HG03354 (cell line): Measurements from ENCODE around the gene NSD2.
"Not testable (repeated sequence)": the region's sequence is repeated elsewhere in the genome, so short reads cannot be mapped to it uniquely, and the experiment has no call there.

Source experiments
- ATAC-seq: cut with Tn5 transposase; IDR thresholded peaks from one replicate; pipeline ENCODE4 v1.9.1; 2021; ENCODE audit warnings: mild to moderate bottlenecking; ENCODE audit not compliant: unreplicated experiment, poor library complexity, severe bottlenecking

The NSD2 gene

DNA sequence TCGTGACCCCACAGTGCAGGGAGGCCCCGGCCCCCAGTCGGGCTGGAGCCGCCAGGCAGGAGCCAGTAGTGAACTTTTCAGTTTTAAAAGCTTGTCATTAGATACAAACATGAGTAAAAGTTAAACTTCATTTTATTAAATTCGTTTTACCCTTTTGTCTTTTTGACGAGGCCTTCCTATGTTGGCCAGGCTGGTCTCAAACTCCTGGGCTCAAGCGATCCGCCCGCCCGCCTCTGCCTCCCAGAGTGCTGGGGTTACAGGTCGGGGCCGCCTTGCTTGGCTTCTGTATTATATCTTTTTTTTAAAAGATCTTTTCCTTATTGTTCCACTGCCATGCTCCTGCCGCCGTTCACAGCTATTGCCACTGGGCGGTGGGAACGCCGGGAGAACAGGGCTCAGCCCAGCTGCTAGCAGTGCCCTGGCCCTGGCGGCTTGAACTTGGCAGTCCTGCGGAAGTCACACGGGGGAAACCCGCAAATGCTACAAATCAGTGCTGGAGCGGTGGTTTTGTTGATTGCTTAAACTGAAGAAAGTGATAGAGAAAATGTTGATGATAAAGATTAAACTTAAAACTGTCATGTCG is 138.5 kb downstream of the NSD2 start:
- ATAC-seq = peak; percentile 3

DNA sequence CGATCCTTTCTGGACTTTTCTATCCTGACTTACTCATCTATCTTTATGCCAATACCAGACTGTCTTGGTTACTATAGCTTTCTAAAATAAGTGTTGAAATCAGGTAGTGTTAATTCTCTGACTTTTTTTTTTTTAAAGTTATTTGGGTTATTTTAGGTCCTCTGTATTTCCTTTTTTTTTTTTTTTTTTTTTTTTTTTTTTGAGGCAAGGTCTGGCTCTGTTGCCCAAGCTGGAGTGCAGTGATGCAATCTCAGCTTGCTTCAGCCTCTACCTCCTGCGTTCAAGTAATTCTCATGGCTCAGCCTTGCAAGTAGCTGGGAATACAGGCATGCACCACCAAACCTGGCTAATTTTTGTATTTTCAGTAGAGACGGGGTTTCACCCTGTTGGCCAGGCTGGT is 140.4 kb downstream of the NSD2 start:
- ATAC-seq = no peak

DNA sequence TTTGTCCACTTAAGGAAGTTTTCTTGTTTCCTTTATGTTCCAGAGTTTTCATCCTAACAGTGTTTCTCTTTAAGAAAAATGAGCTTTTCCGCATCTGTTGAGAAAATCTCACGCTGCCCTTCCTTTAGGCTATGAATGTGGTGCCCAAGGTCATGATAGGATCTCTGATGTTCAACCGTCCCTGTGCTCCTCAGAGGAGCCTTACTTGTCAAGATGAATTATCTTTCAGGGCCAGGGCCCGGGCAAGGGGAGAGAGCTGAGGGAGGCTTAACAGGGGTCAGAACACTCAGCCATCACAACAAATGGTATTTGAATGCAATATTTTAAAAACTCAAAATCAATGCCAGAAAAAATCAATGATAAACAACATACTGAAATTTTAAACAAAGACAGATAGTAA is 143.8 kb downstream of the NSD2 start:
- no peak for ATAC-seq

DNA sequence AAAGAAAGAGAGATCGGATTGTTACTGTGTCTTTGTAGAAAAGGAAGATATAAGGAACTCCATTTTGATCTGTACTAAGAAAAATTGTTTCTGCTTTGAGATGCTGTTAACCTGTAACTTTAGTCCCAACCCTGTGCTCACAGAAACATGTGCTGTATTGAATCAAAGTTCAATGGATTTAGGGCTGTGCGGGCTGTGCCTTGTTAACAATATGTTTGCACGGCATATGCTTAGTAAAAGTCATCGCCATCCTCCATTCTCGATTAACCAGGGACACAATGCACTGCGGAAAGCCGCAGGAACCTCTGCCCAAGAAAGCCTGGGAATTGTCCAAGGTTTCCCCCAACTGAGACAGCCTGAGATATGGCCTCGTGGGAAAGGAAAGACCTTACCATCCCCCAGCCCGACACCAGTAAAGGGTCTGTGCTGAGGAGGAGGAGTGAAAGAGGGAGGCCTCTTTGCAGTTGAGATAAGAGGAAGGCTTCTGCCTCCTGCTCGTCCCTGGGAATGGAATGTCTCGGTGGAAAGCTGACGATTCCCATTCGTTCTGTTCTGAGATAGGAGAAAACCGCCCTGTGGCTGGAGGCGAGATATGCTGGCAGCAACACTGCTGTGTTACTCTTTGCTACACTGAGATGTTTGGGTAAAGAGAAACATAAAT is 150.3 kb downstream of the NSD2 start:
- not testable (repeated sequence) for ATAC-seq

DNA sequence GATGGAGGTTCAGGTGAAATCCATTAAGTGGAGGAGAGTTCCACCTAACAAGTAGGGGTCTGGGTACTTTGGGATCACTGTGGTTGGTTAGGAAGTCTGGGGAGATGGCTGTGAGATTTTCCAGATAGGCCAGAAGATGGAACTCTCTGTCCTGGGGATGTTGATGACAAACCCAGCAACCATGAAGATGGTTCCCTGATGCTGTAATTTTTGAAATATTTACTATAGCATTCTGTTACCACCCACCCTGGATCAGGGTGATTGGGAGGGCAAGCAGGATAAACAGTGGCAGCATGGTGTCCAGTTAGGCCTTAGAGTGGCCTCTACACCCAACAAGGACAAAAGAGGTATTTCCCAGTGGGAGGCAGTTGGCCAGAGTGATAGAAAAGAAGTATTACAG is 153.5 kb downstream of the NSD2 start:
- ATAC-seq = no peak

DNA sequence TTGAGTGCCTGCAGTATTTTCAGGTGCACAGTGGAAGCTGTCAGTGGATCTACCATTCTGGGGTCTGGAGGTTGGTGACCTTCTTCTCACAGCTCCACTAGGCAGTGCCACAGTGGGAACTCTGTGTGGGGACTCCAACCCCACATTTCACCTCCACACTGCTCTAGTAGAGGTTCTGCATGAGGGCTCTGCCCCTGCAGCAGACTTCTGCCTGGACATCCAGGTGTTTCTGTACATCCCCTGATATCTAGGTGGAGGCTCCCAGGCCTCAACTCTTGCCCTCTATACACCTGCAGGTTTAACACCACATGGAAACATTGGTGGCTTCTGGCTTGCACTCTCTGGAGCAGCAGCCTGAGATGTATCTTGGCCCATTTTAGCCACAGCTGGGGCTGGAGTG is 154.6 kb downstream of the NSD2 start:
- ATAC-seq = no peak

DNA sequence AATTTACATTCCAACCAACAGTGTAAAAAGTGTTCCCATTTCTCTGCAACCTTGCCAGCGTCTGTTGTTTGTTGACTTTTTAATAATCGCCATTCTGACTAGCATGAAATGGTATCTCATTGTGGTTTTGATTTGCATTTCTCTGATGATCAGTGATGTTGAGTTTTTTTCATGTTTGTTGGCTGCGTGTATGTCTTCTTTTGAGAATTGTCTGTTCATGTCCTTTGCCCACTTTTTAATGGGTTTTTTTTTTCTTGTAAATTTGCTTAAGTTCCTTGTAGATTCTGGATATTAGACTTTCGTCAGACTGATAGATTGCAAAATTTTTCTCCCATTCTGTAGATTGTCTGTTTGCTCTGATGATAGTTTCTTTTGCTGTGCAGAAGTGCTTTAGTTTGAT is 155.9 kb downstream of the NSD2 start:
- ATAC-seq = not testable (repeated sequence)

DNA sequence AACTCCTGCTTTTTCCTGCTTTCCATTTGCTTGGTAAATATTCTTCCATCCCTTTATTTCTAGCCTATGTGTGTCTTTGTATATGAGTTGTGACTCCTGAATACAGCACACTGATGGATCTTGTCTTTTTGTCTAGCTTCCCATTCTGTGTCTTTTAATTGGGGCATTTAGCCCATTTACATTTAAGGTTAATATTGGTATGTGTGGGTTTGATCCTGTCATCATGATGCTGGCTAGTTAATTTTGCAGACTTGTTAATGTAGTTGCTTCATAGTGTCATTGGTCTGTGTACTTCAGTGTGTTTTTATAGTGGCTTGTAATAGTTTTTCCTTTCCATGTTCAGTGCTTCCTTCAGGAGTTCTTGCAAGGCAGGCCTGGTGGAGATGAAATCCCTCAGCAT is 160.0 kb downstream of the NSD2 start:
- not testable (repeated sequence) for ATAC-seq
